ENCODE measurements around the gene TRPM3. TPM values are rescaled to one million over a fixed set of nuclear protein-coding genes. Genes with fewer than 3 reads are reported as not detected.

Gene TRPM3
- polyA plus RNA-seq, 1 donor = 0.57 TPM

DNA sequence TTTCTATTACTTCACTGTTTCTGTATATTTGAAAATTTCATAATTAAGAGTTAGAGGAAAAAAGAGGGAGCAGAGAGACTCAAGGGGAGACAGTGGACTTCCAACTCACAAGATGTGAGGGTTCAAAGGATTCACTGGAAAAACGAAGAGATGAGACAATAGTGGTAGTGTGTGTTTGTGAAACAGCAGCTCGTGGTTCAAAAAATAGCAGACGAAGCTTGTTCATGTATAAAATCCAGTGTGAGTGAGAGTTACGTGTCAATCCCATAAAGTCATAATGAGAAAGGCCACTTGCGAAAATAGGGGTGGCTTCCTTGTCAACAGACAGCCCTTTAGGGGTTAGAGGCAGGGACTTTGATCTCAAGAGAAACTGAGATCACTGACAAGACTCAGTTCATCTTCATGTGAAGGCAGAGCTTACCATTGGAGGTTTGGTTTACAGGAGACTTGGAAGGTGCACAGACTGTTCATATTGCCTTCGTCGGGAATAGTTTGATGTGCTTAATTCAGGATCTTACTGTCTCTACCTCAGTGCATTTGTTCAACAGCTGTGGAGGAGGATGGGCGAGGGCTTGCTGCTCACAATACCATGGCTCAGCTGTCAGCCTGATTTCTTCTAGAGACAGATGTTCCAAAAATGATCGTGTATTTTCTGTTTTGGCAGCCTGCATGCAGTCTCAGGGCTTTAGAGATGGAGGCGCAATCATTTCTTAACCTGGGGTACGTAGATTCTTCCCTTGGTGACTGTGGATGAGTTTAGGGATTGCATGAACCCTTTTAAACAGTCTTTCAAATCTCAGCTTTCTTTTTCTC is 601.3 kb downstream of the TRPM3 start:
- no peaks in the 10 kb centered on the region for H3K4me1 ChIP-seq (ENCODE audit: control insufficient read depth, insufficient read depth, low read length)
- no peak overlapping the region for H3K4me3 ChIP-seq (ENCODE audit: low read length)
- no peaks in the 10 kb centered on the region for H3K9me3 ChIP-seq (ENCODE audit: control insufficient read depth, low read depth, low read length)
- H3K27ac ChIP-seq (ENCODE audit: low read length) = no peak overlapping the region
- WGBS (ENCODE audit: insufficient coverage, low lambda C conversion rate) = 80% methylated on average over 3 of the region's 11 CpGs
- no peaks in the 10 kb centered on the region for H3K27me3 ChIP-seq (ENCODE audit: control insufficient read depth, insufficient read depth, low read length)
- DNase-seq = no peak
- H3K36me3 ChIP-seq (ENCODE audit: control insufficient read depth, insufficient read depth, low read length) = no peaks in the 10 kb centered on the region

DNA sequence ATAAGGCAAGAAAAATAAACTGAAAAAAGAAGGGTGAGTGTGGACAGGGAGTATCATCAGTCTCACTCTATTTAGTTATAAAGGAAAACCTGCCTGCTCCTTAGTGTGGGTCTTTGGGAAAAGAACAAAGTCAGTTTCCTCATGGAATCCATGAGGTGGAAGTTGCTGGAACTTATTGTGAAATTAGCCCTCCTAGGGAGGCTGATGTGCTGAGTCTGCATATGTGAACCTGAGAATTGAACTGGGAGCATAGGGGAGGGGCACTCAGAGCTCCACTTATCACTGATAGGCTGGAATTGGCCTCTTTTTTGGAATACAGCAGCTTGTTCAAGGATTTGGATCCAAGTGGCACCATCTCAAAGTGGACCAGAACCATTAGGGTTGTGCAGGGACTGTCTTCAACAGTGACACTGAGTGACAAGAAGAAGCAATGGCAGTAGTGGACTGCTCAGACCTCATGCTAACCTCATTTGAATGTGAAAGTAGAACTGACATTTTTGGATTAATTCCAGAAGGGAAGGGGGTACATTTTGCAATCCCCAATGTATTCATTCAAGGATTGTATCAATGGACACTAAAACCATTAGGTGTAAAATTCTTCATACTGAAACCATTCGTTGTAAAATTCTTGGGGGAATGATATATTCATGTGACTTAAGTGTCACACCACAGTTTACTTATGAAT is 603.4 kb downstream of the TRPM3 start:
- Histone ChIP-seq H3K4me1 (ENCODE audit: control insufficient read depth, insufficient read depth, low read length) (no peaks in the 10 kb centered on the region), H3K9me3 (ENCODE audit: control insufficient read depth, low read depth, low read length) (no peaks in the 10 kb centered on the region), H3K27me3 (ENCODE audit: control insufficient read depth, insufficient read depth, low read length) (no peaks in the 10 kb centered on the region), H3K36me3 (ENCODE audit: control insufficient read depth, insufficient read depth, low read length) (no peaks in the 10 kb centered on the region), H3K27ac (ENCODE audit: low read length) (no peak overlapping the region), H3K4me3 (ENCODE audit: low read length) (no peak overlapping the region)
- no CpG with 5 or more reads among the region's 1 CpG for WGBS (ENCODE audit: insufficient coverage, low lambda C conversion rate)
- DNase-seq = no peak

DNA sequence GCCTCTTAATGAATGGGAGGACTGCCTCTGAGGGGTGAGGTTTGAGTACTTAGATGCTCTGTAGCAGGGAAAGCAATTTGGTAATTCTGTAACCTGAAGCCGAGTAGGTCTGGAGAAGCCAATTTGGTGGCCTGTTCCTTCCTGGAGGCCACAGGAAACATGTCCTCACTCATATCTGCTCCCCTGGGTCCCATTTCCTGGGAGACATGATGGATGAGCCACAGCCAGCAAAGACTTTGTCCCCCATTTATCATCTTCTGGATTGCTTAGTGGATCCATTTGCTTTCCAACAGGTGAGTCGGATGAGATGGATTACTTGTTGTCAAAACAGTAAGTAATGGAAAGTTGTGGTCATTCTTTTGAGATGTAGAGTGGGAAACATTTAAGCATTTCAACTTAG is 607.1 kb downstream of the TRPM3 start:
- Histone ChIP-seq H3K27ac (ENCODE audit: low read length) (no peak overlapping the region), H3K4me1 (ENCODE audit: control insufficient read depth, insufficient read depth, low read length) (no peaks in the 10 kb centered on the region), H3K4me3 (ENCODE audit: low read length) (no peak overlapping the region), H3K27me3 (ENCODE audit: control insufficient read depth, insufficient read depth, low read length) (no peaks in the 10 kb centered on the region), H3K9me3 (ENCODE audit: control insufficient read depth, low read depth, low read length) (no peaks in the 10 kb centered on the region), H3K36me3 (ENCODE audit: control insufficient read depth, insufficient read depth, low read length) (no peaks in the 10 kb centered on the region)
- no peak for DNase-seq
- 100% methylated on average over 1 of the region's 2 CpGs for WGBS (ENCODE audit: insufficient coverage, low lambda C conversion rate)

DNA sequence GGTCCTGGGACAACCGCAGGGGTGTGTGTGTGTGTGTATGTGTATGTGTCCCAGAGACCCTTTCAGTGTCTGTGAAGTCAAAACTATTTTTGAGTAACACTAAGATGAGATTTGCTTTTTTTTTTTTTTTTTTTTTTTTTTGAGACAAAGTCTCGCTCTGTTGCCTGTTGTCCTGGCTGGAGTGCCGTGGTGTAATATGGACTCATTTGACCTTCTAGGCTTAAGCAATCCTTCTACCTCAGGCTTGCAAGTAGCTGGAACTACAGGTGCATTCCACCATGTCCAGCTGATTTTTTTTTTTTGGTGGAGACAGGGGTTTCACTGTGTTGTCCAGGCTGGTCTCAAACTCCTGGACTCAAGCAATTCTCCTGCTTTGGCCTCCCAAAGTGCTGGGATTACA is 609.6 kb downstream of the TRPM3 start:
- Histone ChIP-seq H3K27ac (ENCODE audit: low read length) (no peak overlapping the region), H3K27me3 (ENCODE audit: control insufficient read depth, insufficient read depth, low read length) (no peaks in the 10 kb centered on the region), H3K4me3 (ENCODE audit: low read length) (no peak overlapping the region), H3K9me3 (ENCODE audit: control insufficient read depth, low read depth, low read length) (no peaks in the 10 kb centered on the region), H3K36me3 (ENCODE audit: control insufficient read depth, insufficient read depth, low read length) (no peaks in the 10 kb centered on the region), H3K4me1 (ENCODE audit: control insufficient read depth, insufficient read depth, low read length) (no peaks in the 10 kb centered on the region)
- no CpG with 5 or more reads among the region's 3 CpGs for WGBS (ENCODE audit: insufficient coverage, low lambda C conversion rate)
- no peak for DNase-seq

DNA sequence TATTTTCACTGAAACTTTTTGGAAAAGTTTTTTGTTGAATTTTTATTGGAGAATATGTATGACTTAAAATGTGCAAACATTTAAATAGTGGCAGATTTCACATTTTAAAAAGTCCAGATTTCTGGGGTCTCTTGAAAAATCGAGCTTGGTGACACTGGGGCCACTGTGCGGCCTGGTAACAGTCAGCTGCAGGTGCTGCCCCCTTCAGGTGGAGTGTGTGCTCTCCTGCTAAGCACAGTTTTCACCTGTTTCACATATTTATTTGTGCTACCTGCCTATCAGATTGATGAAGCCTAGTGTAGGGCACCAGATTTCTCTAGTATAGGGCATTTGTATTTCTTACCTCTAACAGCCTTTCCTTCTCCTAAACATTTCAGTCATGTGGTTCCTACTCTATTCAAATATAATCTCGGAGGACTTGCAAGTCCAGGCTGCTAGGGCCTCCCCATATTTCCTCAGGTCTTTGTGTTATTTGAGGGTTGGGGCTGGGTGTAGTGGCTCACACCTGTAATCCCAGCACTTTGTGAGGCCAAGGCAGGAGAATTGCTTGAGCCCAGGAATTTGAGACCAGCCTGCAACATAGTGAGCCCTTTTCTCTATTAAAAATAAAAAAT is 611.2 kb downstream of the TRPM3 start:
- DNase-seq = no peak
- H3K9me3 ChIP-seq (ENCODE audit: control insufficient read depth, low read depth, low read length) = no peaks in the 10 kb centered on the region
- no peaks in the 10 kb centered on the region for H3K27me3 ChIP-seq (ENCODE audit: control insufficient read depth, insufficient read depth, low read length)
- no peaks in the 10 kb centered on the region for H3K36me3 ChIP-seq (ENCODE audit: control insufficient read depth, insufficient read depth, low read length)
- no peak overlapping the region for H3K4me3 ChIP-seq (ENCODE audit: low read length)
- H3K27ac ChIP-seq (ENCODE audit: low read length) = no peak overlapping the region
- WGBS (ENCODE audit: insufficient coverage, low lambda C conversion rate) = no CpG with 5 or more reads among the region's 3 CpGs
- H3K4me1 ChIP-seq (ENCODE audit: control insufficient read depth, insufficient read depth, low read length) = no peaks in the 10 kb centered on the region

DNA sequence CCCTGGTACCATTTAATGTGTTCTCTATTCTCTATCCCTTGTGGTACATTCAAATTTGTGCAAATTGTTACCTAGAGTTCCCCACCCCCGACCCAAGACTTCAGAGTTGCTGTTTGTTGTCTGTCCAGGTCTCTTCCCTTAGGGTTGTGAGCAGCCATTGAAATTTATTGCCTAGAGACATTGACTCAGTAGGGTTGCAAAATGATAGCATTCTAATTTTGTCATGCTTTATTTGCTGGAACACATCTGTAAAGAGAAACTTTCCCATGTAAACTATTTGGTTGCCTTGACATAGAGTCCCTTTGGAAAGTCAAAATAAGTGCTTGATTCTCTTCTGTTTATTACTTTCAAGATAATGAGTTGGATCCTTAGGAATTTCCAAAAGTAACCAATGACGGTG is 615.3 kb downstream of the TRPM3 start:
- 60% methylated on average over 1 of the region's 2 CpGs for WGBS (ENCODE audit: insufficient coverage, low lambda C conversion rate)
- no peak overlapping the region for H3K4me3 ChIP-seq (ENCODE audit: low read length)
- no peak for DNase-seq
- no peak overlapping the region for H3K27ac ChIP-seq (ENCODE audit: low read length)
- no peaks in the 10 kb centered on the region for H3K36me3 ChIP-seq (ENCODE audit: control insufficient read depth, insufficient read depth, low read length)
- H3K27me3 ChIP-seq (ENCODE audit: control insufficient read depth, insufficient read depth, low read length) = no peaks in the 10 kb centered on the region
- no peaks in the 10 kb centered on the region for H3K9me3 ChIP-seq (ENCODE audit: control insufficient read depth, low read depth, low read length)
- no peaks in the 10 kb centered on the region for H3K4me1 ChIP-seq (ENCODE audit: control insufficient read depth, insufficient read depth, low read length)

DNA sequence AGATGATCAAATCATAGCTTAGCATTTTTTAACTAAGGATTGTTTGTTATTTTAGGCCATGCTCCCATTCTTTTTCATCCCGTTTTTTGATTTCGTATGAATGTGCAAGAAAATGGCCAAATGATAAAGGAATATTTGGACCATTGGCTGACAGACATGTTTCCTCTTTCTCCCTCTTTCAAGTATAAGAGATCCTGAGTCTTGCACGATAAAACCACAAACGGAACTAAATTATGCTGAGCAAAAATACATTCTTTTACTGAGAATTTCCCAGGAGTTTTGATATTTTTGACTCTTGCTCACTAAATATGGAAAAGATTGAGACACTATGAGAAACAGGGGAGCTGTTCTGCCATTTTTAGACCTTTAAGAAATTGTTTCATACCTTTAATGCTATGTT is 616.6 kb downstream of the TRPM3 start:
- Histone ChIP-seq H3K4me3 (ENCODE audit: low read length) (no peak overlapping the region), H3K27ac (ENCODE audit: low read length) (no peak overlapping the region), H3K27me3 (ENCODE audit: control insufficient read depth, insufficient read depth, low read length) (no peaks in the 10 kb centered on the region), H3K36me3 (ENCODE audit: control insufficient read depth, insufficient read depth, low read length) (no peaks in the 10 kb centered on the region), H3K4me1 (ENCODE audit: control insufficient read depth, insufficient read depth, low read length) (no peaks in the 10 kb centered on the region), H3K9me3 (ENCODE audit: control insufficient read depth, low read depth, low read length) (no peaks in the 10 kb centered on the region)
- WGBS (ENCODE audit: insufficient coverage, low lambda C conversion rate) = no CpG with 5 or more reads among the region's 4 CpGs
- DNase-seq = no peak

DNA sequence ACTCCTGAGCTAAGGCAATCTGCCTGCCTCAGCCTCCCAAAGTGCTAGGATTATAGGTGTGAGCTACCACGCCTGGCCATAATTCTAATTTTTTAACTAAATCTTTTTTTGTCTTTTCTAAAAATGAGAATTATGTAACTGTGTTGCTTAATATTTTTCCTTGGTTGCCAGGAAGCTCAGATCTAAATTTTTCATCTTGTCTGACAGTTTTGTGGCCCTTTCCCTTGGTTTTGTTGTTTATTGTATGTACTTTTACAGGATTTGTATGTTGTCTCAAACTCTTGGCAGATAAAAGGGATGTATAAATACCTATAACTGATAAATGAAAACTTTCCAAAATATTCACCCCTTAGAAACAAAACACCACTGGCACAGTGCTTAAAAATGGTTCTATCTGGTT is 618.7 kb downstream of the TRPM3 start:
- Histone ChIP-seq H3K9me3 (ENCODE audit: control insufficient read depth, low read depth, low read length) (no peaks in the 10 kb centered on the region), H3K36me3 (ENCODE audit: control insufficient read depth, insufficient read depth, low read length) (no peaks in the 10 kb centered on the region), H3K27me3 (ENCODE audit: control insufficient read depth, insufficient read depth, low read length) (no peaks in the 10 kb centered on the region), H3K27ac (ENCODE audit: low read length) (no peak overlapping the region), H3K4me3 (ENCODE audit: low read length) (no peak overlapping the region), H3K4me1 (ENCODE audit: control insufficient read depth, insufficient read depth, low read length) (no peaks in the 10 kb centered on the region)
- no peak for DNase-seq
- WGBS (ENCODE audit: insufficient coverage, low lambda C conversion rate) = no CpG with 5 or more reads among the region's 1 CpG

DNA sequence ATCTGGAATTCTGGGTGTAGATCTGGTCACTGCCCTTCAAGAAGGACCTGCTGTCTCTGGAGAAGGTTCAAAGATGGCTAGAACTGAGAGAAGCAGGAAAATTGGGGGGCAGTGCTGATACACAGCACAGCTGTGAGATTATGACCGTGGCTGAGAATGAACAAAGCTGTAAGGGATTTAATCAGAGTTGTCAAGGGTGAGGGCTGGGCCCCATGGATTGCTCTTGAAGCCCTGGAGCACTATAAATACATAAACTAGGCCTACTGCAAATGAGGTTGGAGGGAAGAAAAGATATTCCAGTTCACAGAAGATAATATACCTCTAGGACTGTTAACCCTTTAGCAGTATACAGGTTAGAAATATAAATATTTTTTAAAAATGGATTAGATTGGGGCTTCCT is 620.6 kb downstream of the TRPM3 start:
- no peak for DNase-seq
- Histone ChIP-seq H3K9me3 (ENCODE audit: control insufficient read depth, low read depth, low read length) (no peaks in the 10 kb centered on the region), H3K4me3 (ENCODE audit: low read length) (no peak overlapping the region), H3K27ac (ENCODE audit: low read length) (no peak overlapping the region), H3K36me3 (ENCODE audit: control insufficient read depth, insufficient read depth, low read length) (no peaks in the 10 kb centered on the region), H3K4me1 (ENCODE audit: control insufficient read depth, insufficient read depth, low read length) (no peaks in the 10 kb centered on the region), H3K27me3 (ENCODE audit: control insufficient read depth, insufficient read depth, low read length) (no peaks in the 10 kb centered on the region)
- WGBS (ENCODE audit: insufficient coverage, low lambda C conversion rate) = no CpG with 5 or more reads among the region's 1 CpG

DNA sequence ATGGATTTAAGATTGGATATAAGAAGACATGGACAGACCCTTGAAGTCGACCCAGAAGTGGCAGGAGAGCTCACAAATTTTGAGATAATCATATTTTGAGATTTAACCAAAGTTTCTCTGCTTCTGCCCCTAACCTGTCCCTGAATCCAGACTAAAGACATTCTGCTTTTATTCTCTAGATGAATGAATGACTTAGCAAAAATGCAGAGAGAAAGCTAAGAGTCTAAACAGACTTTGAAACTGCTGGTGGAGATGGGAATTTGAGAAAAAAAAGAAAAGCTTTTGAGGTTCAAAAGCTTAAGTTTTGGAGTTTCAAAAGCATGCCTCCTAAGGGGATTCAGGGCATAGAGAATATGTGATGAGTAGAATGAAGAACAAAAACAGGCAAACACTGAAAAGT is 621.8 kb downstream of the TRPM3 start:
- no peak for DNase-seq
- WGBS (ENCODE audit: insufficient coverage, low lambda C conversion rate) = no CpG with 5 or more reads among the region's 1 CpG
- no peaks in the 10 kb centered on the region for H3K9me3 ChIP-seq (ENCODE audit: control insufficient read depth, low read depth, low read length)
- H3K27ac ChIP-seq (ENCODE audit: low read length) = no peak overlapping the region
- no peaks in the 10 kb centered on the region for H3K4me1 ChIP-seq (ENCODE audit: control insufficient read depth, insufficient read depth, low read length)
- peaks cover 5% of the 10 kb centered on the region for H3K27me3 ChIP-seq (ENCODE audit: control insufficient read depth, insufficient read depth, low read length)
- no peak overlapping the region for H3K4me3 ChIP-seq (ENCODE audit: low read length)
- no peaks in the 10 kb centered on the region for H3K36me3 ChIP-seq (ENCODE audit: control insufficient read depth, insufficient read depth, low read length)

All from large intestine (tissue), 3 donors.